ENCODE data around the gene NPAS3.

DNA sequence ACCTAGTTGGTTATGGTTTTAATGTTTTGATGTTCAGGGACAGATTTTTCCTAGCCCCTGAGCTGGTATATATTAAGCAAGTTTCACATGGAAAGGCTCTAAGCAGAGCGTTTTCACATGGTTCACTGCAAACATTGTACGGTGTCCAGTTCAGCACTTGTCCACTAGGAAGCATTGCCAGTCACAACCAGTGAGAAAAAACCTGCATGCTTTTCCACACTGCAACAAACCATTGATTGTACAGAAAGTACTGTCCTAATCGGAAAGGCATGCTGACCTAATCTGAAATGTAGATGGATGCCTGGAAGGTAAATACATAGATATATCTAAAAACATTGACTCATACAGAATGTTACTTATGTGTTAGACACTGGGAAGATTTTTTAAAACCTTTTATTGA, 25.0 kb upstream of the NPAS3 start:
- TF ChIP-seq ZNF24 (tag by site-specific recombination; IDR thresholded peaks at IDR 0.05) (no peak), OSR2 (tag by site-specific recombination; IDR thresholded peaks at IDR 0.05) (no peak), GFI1B (tag by site-specific recombination; IDR thresholded peaks at IDR 0.05) (no peak)
- TF ChIP-seq, protein P1, sequence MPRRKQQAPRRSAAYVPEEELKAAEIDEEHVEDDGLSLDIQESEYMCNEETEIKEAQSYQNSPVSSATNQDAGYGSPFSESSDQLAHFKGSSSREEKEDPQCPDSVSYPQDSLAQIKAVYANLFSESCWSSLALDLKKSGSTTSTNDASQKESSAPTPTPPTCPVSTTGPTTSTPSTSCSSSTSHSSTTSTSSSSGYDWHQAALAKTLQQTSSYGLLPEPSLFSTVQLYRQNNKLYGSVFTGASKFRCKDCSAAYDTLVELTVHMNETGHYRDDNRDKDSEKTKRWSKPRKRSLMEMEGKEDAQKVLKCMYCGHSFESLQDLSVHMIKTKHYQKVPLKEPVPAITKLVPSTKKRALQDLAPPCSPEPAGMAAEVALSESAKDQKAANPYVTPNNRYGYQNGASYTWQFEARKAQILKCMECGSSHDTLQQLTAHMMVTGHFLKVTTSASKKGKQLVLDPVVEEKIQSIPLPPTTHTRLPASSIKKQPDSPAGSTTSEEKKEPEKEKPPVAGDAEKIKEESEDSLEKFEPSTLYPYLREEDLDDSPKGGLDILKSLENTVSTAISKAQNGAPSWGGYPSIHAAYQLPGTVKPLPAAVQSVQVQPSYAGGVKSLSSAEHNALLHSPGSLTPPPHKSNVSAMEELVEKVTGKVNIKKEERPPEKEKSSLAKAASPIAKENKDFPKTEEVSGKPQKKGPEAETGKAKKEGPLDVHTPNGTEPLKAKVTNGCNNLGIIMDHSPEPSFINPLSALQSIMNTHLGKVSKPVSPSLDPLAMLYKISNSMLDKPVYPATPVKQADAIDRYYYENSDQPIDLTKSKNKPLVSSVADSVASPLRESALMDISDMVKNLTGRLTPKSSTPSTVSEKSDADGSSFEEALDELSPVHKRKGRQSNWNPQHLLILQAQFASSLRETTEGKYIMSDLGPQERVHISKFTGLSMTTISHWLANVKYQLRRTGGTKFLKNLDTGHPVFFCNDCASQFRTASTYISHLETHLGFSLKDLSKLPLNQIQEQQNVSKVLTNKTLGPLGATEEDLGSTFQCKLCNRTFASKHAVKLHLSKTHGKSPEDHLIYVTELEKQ (tag by site-specific recombination; IDR thresholded peaks at IDR 0.05; ENCODE audit: borderline replicate concordance): no peak
- TF ChIP-seq, protein P2, sequence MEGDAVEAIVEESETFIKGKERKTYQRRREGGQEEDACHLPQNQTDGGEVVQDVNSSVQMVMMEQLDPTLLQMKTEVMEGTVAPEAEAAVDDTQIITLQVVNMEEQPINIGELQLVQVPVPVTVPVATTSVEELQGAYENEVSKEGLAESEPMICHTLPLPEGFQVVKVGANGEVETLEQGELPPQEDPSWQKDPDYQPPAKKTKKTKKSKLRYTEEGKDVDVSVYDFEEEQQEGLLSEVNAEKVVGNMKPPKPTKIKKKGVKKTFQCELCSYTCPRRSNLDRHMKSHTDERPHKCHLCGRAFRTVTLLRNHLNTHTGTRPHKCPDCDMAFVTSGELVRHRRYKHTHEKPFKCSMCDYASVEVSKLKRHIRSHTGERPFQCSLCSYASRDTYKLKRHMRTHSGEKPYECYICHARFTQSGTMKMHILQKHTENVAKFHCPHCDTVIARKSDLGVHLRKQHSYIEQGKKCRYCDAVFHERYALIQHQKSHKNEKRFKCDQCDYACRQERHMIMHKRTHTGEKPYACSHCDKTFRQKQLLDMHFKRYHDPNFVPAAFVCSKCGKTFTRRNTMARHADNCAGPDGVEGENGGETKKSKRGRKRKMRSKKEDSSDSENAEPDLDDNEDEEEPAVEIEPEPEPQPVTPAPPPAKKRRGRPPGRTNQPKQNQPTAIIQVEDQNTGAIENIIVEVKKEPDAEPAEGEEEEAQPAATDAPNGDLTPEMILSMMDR (tag by site-specific recombination; IDR thresholded peaks at IDR 0.05): no peak
